Measurements from ENCODE around the gene GMEB2.

Gene GMEB2

DNA sequence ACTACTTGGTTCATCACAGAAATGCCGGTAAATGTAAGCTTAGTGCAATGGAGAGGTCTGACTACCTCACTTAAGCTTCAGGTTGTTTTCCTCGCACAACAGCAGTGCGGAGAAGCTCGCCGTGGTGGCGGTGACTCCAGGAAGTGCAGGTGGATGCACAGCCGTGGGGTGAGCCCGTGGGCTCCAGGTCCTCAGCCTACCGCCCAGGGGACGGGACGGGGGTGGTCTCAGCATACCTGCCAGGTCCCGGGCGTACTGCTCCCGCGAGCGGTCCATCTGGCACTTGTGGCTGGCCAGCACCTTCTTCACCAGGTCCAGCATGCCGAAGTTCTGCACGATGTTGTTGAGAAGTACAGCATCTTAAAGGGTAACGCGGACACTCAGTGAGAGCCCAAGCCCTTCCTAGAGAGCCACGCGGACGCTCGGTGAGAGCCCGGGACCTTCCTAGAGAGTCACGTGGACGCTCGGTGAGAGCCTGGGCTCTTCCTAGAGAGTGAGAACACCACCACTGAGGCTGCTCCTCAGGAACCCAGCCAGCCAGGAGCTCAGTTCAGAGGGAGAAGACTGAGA, 35.0 kb downstream of the GMEB2 start:
- TF ChIP-seq GATA2 (IDR thresholded peaks at IDR 0.05; ENCODE audit: low read depth, low read length) (no peak), GATA3 (IDR thresholded peaks at IDR 0.05; ENCODE audit: low read depth, low read length) (no peak)

DNA sequence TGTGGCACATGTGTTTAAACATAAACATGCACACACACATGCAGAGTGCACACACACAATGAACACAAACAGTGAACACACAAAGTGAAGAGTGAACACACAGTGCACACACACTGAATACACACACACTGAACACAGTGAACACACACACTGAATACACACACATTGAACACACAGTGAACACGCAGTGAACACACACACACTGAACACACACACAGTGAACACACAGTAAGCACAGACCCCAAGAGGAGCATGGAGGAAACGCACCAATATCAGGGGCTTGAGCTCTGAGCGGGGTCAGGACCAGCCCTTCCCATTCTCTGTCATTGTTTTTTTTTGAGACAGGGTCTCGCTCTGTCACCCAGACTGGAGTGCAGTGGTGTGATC, 35.8 kb downstream of the GMEB2 start:
- no peak for TF ChIP-seq GATA3 (IDR thresholded peaks at IDR 0.05; ENCODE audit: low read depth, low read length)
- TF ChIP-seq GATA2 (IDR thresholded peaks at IDR 0.05; ENCODE audit: low read depth, low read length) = no peak

DNA sequence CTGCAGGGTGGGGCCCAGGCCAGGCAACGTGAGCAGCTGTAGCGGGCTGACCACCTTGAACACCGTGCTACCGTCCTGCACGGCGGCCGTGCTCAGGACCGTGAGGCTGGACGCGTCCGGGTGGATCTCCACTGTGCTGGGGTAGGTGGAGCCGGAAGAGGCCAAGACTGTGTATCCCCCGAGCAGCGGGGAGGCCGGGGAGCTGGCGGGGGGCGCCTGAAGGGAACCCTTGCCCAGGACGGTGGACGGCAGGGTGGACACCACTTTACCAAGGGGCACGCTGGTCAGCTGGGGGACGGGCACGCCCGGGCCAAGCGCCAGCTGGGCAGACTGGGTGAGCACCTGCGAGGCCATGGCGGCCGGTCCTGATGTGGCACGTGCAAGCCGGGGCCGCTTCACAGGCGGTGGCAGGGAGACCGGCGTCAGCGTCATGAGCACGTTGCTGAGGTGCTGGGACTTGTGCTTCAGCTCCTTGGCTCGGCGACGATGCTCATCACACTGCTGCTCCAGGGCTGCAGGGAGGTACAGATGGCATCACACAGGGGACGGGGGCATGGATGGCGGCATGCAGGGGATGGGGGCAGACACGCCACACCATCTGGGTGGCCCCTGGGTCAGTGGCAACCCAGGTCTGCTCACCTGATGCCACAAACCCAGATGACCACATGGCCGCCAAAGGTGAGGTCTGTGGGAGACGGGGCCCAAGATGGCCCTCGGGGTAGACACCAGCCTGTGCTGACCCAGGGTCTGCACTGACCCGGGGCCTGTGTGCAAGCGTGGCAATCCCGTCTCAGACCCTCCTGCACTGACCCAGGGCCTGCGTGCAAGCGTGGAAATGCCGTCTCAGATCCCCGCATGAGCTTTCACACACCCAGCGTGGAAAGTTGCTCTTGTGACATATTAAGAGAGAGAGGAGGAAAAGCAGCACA, 36.4 kb downstream of the GMEB2 start:
- no peak for TF ChIP-seq GATA2 (IDR thresholded peaks at IDR 0.05; ENCODE audit: low read depth, low read length)
- TF ChIP-seq GATA3 (IDR thresholded peaks at IDR 0.05; ENCODE audit: low read depth, low read length) = no peak

DNA sequence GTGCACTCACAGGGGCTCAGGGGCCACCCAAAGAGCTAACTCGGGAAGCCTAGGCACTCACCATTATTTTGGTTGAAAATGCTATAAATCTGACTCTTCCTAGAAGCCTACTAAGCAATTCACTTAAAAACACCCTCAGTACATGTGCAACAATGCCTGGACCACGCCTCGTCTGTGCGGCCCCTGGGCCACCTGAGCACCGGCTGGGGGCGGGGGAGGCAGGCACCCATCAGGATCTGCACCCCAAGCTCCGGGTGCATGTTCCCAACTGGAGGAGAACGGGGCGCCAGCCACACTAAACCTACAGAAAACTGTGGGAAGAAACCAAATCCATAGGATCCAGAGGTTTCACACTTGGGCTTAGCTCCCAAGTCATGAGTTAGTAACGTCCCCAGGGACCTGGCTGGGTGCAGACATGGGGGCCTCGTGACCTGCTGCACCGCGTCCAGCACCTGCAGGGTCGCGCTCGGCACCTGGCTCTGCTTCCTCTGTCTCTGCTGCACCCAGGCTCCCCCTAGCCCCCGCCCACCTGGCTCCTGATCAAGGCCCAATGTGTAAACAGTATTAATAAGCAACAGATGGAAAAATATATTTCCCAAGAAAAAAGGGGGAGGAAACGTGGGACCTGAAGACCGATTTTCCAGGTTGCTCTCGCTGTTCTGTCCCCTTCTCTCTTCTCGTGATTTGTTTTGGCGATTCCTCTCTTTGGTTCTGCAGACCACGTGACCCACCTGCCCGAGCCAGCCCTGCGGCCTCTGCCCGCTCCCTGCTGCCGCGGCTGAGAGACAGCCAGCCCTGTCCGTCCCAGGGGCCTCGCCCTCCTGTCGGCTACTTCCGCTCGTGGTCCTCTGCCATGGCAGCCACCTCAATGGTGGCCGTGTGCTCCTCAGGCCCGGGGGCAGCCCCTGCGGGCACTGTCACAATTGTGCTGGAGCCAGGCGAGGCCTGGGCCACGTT, 37.4 kb downstream of the GMEB2 start:
- TF ChIP-seq GATA2 (IDR thresholded peaks at IDR 0.05; ENCODE audit: low read depth, low read length) (no peak), GATA3 (IDR thresholded peaks at IDR 0.05; ENCODE audit: low read depth, low read length) (no peak)

DNA sequence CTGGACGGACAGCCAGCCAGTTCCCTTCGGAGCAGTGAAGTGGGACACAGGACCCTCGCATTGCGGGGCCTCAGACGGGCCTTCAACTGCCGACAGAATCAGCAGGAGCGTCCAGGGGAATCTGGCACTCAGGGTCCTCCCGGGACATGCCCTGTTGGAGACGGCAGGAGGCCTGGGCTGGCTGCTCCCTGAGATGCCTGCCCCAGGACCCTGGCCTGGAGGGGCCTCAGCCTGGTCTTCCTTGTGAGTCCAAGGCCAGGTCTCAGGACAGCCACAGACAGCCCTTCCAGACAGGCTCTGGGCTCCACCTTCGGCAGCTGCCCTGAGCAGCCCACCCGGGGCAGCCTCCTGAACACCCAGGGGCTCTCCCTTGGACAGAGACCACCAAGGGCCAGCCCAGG, 38.3 kb downstream of the GMEB2 start:
- TF ChIP-seq GATA2 (IDR thresholded peaks at IDR 0.05; ENCODE audit: low read depth, low read length) = no peak
- TF ChIP-seq GATA3 (IDR thresholded peaks at IDR 0.05; ENCODE audit: low read depth, low read length) = no peak

DNA sequence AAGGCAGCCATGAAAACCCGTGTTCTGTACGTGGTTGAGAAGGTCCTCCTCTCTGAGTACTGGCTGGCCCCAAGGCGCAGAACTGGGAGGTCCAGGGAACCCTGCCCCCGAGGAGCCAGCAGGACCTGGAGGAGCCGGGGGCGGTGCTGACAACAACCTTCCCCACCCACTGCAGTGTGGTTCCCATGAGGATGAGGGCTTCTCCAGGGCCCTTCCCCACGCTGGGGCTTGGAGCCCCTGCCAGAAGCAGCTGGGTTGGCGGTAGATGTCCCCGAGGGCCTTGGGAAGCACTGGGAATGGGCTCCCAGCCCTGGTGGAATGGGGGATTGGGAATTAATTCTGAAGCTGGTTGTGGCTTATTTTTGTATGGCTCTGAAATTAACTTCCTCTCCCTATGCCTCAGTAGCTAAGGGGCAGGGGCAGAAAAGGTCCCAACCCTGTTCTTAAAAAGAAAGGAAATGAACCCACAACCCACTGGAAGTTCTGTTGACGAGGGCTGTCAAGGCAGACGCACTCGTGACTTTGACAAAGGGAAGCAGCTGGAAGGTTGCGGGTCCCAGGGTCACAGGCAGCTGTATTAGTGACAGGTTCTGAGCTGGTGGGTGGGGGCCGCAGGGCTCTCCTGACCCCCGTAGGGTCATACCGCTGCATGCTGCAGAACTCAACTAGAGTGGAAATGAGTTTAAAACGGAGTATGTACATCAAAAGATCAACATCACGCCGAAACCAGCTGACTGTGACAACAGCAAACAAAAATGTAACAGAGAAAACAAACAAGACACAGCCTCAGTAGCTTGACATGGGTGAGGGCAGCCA, 38.9 kb downstream of the GMEB2 start:
- TF ChIP-seq GATA3 (IDR thresholded peaks at IDR 0.05; ENCODE audit: low read depth, low read length) (no peak), GATA2 (IDR thresholded peaks at IDR 0.05; ENCODE audit: low read depth, low read length) (no peak)

DNA sequence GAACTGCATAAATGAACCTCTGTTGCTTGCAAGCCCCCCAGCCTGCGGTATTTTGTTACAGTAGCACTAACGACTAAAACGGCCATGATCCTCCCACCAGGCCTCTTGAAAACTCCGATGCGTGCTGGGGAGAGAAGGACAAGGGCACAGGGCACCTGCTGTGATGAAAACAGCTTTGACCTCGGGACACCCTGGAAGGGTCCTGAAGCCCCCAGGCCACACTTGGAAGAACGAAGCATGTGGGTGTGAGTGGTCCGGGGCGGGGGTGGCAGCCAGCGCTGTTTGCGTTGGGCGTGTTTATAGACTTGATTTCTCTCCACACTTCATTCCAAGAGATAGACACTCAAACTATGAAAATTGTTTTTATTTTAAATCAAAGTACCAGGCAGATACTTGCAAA, 39.6 kb downstream of the GMEB2 start:
- no peak for TF ChIP-seq GATA3 (IDR thresholded peaks at IDR 0.05; ENCODE audit: low read depth, low read length)
- TF ChIP-seq GATA2 (IDR thresholded peaks at IDR 0.05; ENCODE audit: low read depth, low read length) = no peak

DNA sequence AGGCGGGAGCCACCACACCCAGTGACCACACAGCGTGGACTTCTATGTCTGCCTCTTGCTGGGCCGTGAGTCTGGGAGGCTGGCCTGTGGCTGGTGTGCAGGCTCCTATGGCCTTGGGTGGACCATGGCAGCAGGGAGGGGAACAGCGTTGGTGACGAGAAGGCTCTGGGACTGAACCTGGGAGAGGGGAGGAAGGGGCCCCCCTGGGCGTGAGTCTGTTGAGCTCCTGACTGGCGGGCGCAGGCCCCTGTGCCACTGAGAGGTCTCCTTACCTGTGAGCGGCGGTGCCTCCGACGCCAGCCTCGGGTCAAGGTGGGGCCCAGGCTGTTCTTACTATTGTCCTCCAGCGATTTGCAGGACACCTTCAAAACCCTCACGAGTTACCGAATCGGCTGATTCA, 40.1 kb downstream of the GMEB2 start:
- TF ChIP-seq GATA2 (IDR thresholded peaks at IDR 0.05; ENCODE audit: low read depth, low read length) (no peak), GATA3 (IDR thresholded peaks at IDR 0.05; ENCODE audit: low read depth, low read length) (no peak)

DNA sequence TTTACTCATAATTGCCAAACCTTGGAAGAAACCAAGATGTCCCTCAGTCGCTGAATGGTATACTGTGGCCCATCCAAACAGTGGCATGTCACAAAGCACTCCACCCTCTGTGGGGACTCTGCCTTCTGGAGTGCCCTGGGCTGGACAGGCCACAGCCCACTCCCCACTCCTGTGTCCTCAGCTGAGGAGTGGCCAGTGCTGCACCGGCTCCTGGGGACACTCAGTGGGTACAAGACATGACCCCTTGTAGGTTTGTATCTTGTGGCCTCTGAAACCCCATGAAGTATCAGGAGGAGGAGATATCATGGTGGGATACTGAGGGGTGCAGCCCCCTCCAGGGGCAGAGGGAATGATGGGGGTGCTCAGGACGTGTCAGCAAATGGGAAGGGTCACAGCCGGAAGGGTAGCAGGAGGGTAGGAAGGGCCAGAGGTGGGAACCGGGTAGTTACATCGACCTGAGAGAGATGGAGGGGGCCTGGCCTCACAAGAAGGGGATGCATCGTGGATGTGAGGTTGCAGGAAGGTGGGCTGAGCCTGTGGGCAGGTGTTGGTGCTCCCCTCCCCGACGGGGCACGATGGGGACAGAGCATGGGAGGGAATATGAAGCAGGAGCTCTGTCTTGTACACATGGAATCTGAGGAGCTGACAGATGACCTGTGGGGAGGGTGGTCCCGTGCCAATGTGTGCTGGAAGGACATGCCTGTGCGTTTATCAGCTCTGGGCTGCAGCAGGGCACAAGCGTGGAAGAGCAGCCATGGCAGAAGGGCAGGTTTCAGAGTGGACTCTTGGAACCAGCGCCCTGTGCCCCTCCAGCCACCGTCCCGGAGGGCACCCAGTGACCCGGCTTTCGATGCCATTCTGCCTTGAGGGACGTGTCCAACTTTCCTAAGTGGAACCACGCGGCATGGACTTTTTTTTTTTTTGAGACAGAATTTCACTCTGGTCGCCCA, 41.0 kb downstream of the GMEB2 start:
- no peak for TF ChIP-seq GATA2 (IDR thresholded peaks at IDR 0.05; ENCODE audit: low read depth, low read length)

DNA sequence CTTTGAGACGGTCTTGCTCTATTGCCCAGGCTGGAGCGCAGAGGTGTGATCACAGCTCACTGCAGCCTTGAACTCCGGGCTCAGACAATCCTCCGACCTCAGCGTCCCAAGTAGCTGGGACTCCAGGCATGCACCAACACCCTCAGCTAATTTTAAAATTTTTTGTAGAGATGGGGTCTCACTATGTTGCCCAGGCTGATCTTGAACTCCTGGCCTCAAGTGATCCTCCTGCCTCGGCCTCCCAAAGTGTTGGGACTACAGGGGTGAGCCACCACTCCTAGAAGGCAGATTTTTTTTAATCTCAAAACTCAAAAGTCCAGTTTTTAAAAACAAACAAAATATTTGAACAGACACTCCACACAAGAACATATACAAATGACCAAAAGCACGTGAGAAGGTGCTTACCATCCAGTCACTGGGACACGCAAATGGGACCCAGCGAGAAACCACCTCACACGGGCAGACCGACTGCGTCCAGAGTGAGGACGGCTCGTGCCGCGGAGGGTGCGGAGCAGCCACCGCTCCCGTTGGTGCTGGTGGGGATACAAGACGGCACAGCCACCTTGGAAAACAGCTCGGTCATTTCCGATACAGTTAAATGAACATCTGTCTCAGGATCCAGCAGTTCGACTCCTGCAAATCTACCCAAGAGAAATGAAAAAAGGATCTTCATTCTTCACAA, 44.4 kb downstream of the GMEB2 start:
- TF ChIP-seq GATA3 (IDR thresholded peaks at IDR 0.05; ENCODE audit: low read depth, low read length) (no peak), GATA2 (IDR thresholded peaks at IDR 0.05; ENCODE audit: low read depth, low read length) (no peak)

DNA sequence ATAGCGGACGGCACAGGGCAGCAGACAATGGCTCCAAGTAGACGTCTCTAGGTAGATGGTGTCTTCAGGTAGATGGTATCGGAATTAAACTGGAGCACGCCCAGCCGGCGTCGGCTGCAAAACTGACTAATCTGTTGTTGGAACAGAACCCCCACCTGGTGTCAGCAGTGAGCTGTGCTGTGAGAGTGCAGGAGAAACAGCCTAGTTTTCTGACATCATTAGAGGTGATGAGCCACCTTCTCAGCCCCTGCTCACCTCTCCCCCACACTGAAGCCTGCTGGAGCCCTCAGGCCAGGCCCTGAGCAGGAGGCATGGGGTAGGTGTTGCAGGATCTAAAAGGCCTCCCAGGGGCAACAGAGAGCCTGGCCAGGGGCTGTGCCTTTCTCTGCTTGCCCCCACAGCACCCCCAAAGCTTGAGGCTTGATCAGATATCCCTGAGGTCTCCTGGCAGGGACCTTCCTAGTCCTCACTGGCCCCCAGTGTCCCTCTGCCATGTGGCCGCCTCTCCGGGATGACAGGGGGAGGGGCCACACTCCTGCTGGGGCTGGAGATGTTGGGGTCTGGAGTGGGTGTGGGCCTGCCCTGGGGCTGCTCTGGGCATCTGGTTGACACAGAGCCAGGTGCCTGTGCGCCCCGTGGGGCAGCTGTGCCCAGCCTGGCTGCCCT, 46.0 kb downstream of the GMEB2 start:
- TF ChIP-seq GATA3 (IDR thresholded peaks at IDR 0.05; ENCODE audit: low read depth, low read length) (no peak), GATA2 (IDR thresholded peaks at IDR 0.05; ENCODE audit: low read depth, low read length) (no peak)
